Measurements from ENCODE around the gene PRB4. TPM values are rescaled to one million over a fixed set of nuclear protein-coding genes. Genes with fewer than 3 reads are reported as not detected.

PRB4 gene
- total RNA-seq (2014; rRNA removed; shearing (Covaris generic)): not detected in 2 replicates

GRCh38 chr12:11310336-11310735, at the start of gene PRB4:
Gene PRB4, minus strand, starts transcription at chr12:11310436. Its CDS starts 38 bp downstream, at chr12:11310398.

GRCh38 chr12:11269607-11270006, 40.6 kb downstream of the PRB4 start, which contains the start of gene PRB3:
Gene PRB3, minus strand, starts transcription at chr12:11269707. Its CDS starts 38 bp downstream, at chr12:11269669.

Other genes starting within 250 kb of the PRB4 start
- gene TAS2R46, start 248.1 kb downstream of the PRB4 start, total RNA-seq (2014; rRNA removed; shearing (Covaris generic)): 0.38 and 0.61 TPM in 2 replicates
- gene TAS2R43, start 218.1 kb downstream of the PRB4 start, total RNA-seq (2014; rRNA removed; shearing (Covaris generic)): not detected in 2 replicates
- gene TAS2R30, start 175.8 kb downstream of the PRB4 start, total RNA-seq (2014; rRNA removed; shearing (Covaris generic)): 2.4 and 3.0 TPM in 2 replicates
- gene SMIM10L1, start 139.2 kb downstream of the PRB4 start, total RNA-seq (2014; rRNA removed; shearing (Covaris generic)): 15.3 and 16.5 TPM in 2 replicates
- not detected in 2 replicates for gene TAS2R42, start 123.5 kb downstream of the PRB4 start, total RNA-seq (2014; rRNA removed; shearing (Covaris generic))
- gene PRB3, start 40.7 kb downstream of the PRB4 start, total RNA-seq (2014; rRNA removed; shearing (Covaris generic)): not detected in 2 replicates
- gene PRB2, start 85.1 kb upstream of the PRB4 start, total RNA-seq (2014; rRNA removed; shearing (Covaris generic)): 0.42 TPM in 1 of 2 replicates, not detected in the other

Measured in A375 (cell line).